Calu3 (cell line): Measurements from ENCODE around the gene SLC22A12. TPM values are rescaled to one million over a fixed set of nuclear protein-coding genes. Genes with fewer than 3 reads are reported as not detected.

ENCODE experiments used
- BruUV-seq: library from RNA; stranded (reverse); fragments of 400-500 nt; replicated peaks from 2 replicates; lab custom pipeline; 2021; lab: Mats Ljungman, UMichigan
- CTCF ChIA-PET: fragments of 300-600 bp; sonication (Branson Sonifier 250); formaldehyde crosslinking; loops from one replicate; lab custom pipeline; 2022; ENCODE audit warnings: antibody characterized with exemption; lab: Charles Lee
- DNase-seq: peaks from one replicate; pipeline ENCODE4 v3.0.0; 2022
- H3K27ac Mint-ChIP-seq: one replicate; pipeline ENCODE4 v1.8.0; 2022; ENCODE audit warnings: mixed read lengths; ENCODE audit not compliant: unreplicated experiment
- H3K27me3 Mint-ChIP-seq: one replicate; pipeline ENCODE4 v1.8.0; 2022; ENCODE audit warnings: mixed read lengths; ENCODE audit not compliant: unreplicated experiment
- H3K36me3 Mint-ChIP-seq: one replicate; pipeline ENCODE4 v1.8.0; 2022; ENCODE audit warnings: mild to moderate bottlenecking, moderate library complexity, mixed read lengths; ENCODE audit not compliant: insufficient read depth, unreplicated experiment
- H3K4me1 Mint-ChIP-seq: one replicate; pipeline ENCODE4 v1.8.0; 2022; ENCODE audit warnings: mild to moderate bottlenecking, low read depth, mixed read lengths; ENCODE audit not compliant: unreplicated experiment
- H3K4me3 Mint-ChIP-seq: one replicate; pipeline ENCODE4 v1.8.0; 2022; ENCODE audit warnings: mild to moderate bottlenecking, low read depth, moderate library complexity, mixed read lengths; ENCODE audit not compliant: unreplicated experiment
- H3K9me3 Mint-ChIP-seq: one replicate; pipeline ENCODE4 v1.8.0; 2022; ENCODE audit warnings: low read depth, mixed read lengths; ENCODE audit not compliant: unreplicated experiment
- CTCF ChIP-seq: fragments of 200-600 bp; IDR thresholded peaks from one replicate; pipeline ENCODE4 v1.8.0; 2022; ENCODE audit warnings: antibody characterized with exemption; ENCODE audit not compliant: unreplicated experiment
- intact Hi-C: fragments of 100-400 bp; cut with micrococcal nuclease; formaldehyde crosslinking; loops from one replicate; pipeline ENCODE4 v1.10.0; 2022; ENCODE audit not compliant: unreplicated experiment
- total RNA-seq: library from RNA; stranded (reverse); gene quantifications from 2 replicates; pipeline ENCODE4 v1.2.3, GENCODE V29; 2022

The SLC22A12 gene
- total RNA-seq, 1 experiment from 2014 or later: not detected

GRCh38 chr11:64607381-64607985 lies 16.5 kb downstream of the SLC22A12 start:
- Mint-ChIP-seq H3K27ac (no peak overlapping the region), H3K9me3 (no peaks in the 10 kb centered on the region), H3K36me3 (no peaks in the 10 kb centered on the region), H3K4me3 (no peak overlapping the region), H3K27me3 (peaks cover 85% of the 10 kb centered on the region), H3K4me1 (no peaks in the 10 kb centered on the region)
- no TSS peak for BruUV-seq
- DNase-seq: no peak
- intact Hi-C loops: no loop called here
- CTCF ChIA-PET: no interaction called here
- TF ChIP-seq CTCF: no peak

GRCh38 chr11:64608046-64608445 lies 17.0 kb downstream of the SLC22A12 start:
- H3K27ac Mint-ChIP-seq: no peak overlapping the region
- peaks cover 91% of the 10 kb centered on the region for H3K27me3 Mint-ChIP-seq
- no peaks in the 10 kb centered on the region for H3K9me3 Mint-ChIP-seq
- H3K4me1 Mint-ChIP-seq: no peaks in the 10 kb centered on the region
- CTCF ChIA-PET: no interaction called here
- BruUV-seq: no TSS peak
- DNase-seq: no peak
- TF ChIP-seq CTCF: no peak
- intact Hi-C loops: no loop called here
- no peaks in the 10 kb centered on the region for H3K36me3 Mint-ChIP-seq
- no peak overlapping the region for H3K4me3 Mint-ChIP-seq

GRCh38 chr11:64608636-64609035 lies 17.6 kb downstream of the SLC22A12 start:
- no TSS peak for BruUV-seq
- DNase-seq: no peak
- intact Hi-C loops: no loop called here
- Mint-ChIP-seq H3K27ac (no peak overlapping the region), H3K36me3 (no peaks in the 10 kb centered on the region), H3K4me3 (no peak overlapping the region), H3K4me1 (no peaks in the 10 kb centered on the region), H3K9me3 (no peaks in the 10 kb centered on the region), H3K27me3 (peaks cover 97% of the 10 kb centered on the region)
- TF ChIP-seq CTCF: no peak
- CTCF ChIA-PET: interaction anchor here (0.7 kb wide), 1 partner anchor 23 kb away, joined by 4 read pairs; no protein-coding TSS in a partner anchor

- intact Hi-C loops: no loop called here
- Mint-ChIP-seq H3K36me3 (no peaks in the 10 kb centered on the region), H3K27ac (no peak overlapping the region), H3K9me3 (no peaks in the 10 kb centered on the region), H3K4me3 (no peak overlapping the region), H3K27me3 (peaks cover 100% of the 10 kb centered on the region), H3K4me1 (no peaks in the 10 kb centered on the region)
- DNase-seq: no peak
- no peak for TF ChIP-seq CTCF
- BruUV-seq: no TSS peak
- CTCF ChIA-PET: no interaction called here
Observed at GRCh38 chr11:64609436-64610047, 18.5 kb downstream of the SLC22A12 start.
